HG02970 (cell line): ENCODE data around the gene CT45A6.
"Not testable (repeated sequence)": the region's sequence is repeated elsewhere in the genome, so short reads cannot be mapped to it uniquely, and the experiment has no call there.

Experiments used
- ATAC-seq: cut with Tn5 transposase; IDR thresholded peaks from one replicate; pipeline ENCODE4 v1.9.1; 2021; ENCODE audit warnings: mild to moderate bottlenecking, moderate library complexity, moderate number of reproducible peaks; ENCODE audit not compliant: unreplicated experiment, low FRiP score

The CT45A6 gene, protein sequence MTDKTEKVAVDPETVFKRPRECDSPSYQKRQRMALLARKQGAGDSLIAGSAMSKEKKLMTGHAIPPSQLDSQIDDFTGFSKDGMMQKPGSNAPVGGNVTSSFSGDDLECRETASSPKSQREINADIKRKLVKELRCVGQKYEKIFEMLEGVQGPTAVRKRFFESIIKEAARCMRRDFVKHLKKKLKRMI

DNA sequence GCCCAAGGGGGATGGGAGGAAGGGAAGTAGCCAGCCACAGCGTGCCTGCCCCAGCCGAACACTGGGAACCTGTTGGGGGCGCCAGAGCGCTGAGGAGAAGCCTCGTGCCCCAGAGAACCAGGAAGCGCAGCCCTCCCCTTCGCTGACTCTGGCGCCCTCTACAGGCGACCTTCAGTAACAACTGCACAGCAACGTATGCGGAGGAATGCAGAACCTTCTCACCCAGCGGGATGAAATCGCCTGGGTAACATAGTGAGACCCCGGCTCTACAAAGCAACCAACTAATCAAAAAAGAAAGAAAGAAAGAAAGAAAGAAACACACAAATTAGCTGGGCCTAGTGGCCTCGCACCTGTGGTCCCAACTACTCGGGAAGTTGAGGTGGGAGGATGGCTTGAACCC is at the start of gene CT45A6:
Gene CT45A6, minus strand, starts transcription at position 101 of the 400 bp plus-strand sequence. CDS start 3,794 bp downstream, outside the sequence.
- ATAC-seq, result not testable (repeated sequence)

DNA sequence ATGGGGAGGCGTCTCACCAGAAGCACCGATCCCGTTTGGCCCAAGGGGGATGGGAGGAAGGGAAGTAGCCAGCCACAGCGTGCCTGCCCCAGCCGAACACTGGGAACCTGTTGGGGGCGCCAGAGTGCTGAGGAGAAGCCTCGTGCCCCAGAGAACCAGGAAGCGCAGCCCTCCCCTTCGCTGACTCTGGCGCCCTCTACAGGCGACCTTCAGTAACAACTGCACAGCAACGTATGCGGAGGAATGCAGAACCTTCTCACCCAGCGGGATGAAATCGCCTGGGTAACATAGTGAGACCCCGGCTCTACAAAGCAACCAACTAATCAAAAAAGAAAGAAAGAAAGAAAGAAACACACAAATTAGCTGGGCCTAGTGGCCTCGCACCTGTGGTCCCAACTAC is 34.6 kb upstream of the CT45A6 start, which contains the start of gene CT45A7:
Gene CT45A7, minus strand, starts transcription at position 101 of the 400 bp plus-strand sequence. CDS start 3,747 bp downstream, outside the sequence.
- ATAC-seq, result not testable (repeated sequence)

DNA sequence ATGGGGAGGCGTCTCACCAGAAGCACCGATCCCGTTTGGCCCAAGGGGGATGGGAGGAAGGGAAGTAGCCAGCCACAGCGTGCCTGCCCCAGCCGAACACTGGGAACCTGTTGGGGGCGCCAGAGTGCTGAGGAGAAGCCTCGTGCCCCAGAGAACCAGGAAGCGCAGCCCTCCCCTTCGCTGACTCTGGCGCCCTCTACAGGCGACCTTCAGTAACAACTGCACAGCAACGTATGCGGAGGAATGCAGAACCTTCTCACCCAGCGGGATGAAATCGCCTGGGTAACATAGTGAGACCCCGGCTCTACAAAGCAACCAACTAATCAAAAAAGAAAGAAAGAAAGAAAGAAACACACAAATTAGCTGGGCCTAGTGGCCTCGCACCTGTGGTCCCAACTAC is 17.3 kb upstream of the CT45A6 start, which contains the start of gene CT45A2:
Gene CT45A2, minus strand, starts transcription at position 101 of the 400 bp plus-strand sequence. CDS start 3,747 bp downstream, outside the sequence.
- not testable (repeated sequence) for ATAC-seq

DNA sequence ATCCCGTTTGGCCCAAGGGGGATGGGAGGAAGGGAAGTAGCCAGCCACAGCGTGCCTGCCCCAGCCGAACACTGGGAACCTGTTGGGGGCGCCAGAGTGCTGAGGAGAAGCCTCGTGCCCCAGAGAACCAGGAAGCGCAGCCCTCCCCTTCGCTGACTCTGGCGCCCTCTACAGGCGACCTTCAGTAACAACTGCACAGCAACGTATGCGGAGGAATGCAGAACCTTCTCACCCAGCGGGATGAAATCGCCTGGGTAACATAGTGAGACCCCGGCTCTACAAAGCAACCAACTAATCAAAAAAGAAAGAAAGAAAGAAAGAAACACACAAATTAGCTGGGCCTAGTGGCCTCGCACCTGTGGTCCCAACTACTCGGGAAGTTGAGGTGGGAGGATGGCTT is 17.2 kb downstream of the CT45A6 start, which contains the start of gene CT45A5:
Gene CT45A5, minus strand, starts transcription at position 101 of the 400 bp plus-strand sequence. CDS start 3,774 bp downstream, outside the sequence.
- not testable (repeated sequence) for ATAC-seq

DNA sequence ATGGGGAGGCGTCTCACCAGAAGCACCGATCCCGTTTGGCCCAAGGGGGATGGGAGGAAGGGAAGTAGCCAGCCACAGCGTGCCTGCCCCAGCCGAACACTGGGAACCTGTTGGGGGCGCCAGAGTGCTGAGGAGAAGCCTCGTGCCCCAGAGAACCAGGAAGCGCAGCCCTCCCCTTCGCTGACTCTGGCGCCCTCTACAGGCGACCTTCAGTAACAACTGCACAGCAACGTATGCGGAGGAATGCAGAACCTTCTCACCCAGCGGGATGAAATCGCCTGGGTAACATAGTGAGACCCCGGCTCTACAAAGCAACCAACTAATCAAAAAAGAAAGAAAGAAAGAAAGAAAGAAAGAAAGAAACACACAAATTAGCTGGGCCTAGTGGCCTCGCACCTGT is 34.5 kb downstream of the CT45A6 start, which contains the start of gene CT45A3:
Gene CT45A3, minus strand, starts transcription at position 101 of the 400 bp plus-strand sequence. CDS start 3,747 bp downstream, outside the sequence.
- ATAC-seq, result not testable (repeated sequence)

DNA sequence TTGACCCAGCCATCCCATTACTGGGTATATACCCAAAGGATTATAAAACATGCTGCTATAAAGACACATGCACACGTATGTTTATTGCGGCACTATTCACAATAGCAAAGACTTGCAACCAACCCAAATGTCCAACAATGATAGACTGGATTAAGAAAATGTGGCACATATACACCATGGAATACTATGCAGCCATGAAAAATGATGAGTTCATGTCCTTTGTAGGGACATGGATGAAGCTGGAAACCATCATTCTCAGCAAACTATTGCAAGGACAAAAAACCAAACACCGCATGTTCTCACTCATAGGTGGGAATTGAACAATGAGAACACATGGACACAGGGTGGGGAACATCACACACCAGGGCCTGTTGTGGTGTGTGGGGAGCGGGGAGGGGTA is 57.8 kb downstream of the CT45A6 start:
- not testable (repeated sequence) for ATAC-seq
